HG03521 (cell line): ENCODE data around the gene BEAN1.

Experiments used
- ATAC-seq: cut with Tn5 transposase; IDR thresholded peaks from one replicate; pipeline ENCODE4 v1.9.1; 2021; ENCODE audit warnings: mild to moderate bottlenecking, moderate library complexity; ENCODE audit not compliant: unreplicated experiment

The BEAN1 gene

DNA sequence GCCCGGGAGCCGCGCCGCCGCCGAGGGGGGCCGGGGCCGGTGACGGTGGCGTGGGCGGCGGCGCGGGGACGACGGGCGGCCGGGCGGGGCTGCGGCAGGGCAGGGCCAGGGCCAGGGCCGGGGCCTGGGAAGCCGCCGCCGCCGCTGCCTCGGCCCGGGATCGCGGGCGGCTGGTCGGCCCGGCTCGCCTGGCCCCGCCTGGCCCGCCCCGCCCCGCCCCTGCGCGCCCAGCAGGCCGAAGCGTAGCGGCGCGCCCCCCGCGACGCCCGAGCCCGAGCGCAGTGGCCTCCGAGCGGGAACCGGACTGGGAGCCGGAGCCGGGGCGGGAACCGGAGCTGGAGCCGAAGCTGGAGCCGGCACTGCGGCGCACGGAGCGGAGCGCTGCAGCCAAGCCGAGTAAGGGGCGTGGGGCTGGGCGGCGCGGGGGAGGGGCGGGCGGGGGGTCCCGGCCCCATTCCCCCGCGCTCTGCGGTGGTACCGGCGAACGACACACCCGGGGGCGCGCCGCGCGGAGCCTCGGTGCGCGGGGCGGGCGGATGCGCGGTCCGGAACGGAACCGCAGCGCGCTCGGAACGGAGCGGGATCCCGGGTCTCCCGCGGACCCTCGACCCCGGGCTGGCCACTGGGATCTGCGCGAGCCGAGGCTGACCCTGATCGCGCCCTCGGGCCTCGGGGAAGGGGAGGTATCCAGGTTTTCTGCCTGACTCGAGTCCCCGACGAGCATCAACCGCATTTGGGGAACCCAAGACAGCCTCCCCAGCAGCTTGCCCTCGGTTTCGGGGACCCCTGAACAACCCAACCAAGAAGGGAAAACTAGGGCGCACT lies at the start of gene BEAN1:
TSS of gene BEAN1 (plus strand) at position 260 of the 825 bp plus-strand sequence. CDS start 10,382 bp downstream, outside the sequence.
- no peak for ATAC-seq

GRCh38 chr16:66377324-66377723 lies 49.8 kb upstream of the BEAN1 start:
- ATAC-seq: no peak

- no peak for ATAC-seq
Measured at GRCh38 chr16:66378741-66379570, 48.1 kb upstream of the BEAN1 start.

DNA sequence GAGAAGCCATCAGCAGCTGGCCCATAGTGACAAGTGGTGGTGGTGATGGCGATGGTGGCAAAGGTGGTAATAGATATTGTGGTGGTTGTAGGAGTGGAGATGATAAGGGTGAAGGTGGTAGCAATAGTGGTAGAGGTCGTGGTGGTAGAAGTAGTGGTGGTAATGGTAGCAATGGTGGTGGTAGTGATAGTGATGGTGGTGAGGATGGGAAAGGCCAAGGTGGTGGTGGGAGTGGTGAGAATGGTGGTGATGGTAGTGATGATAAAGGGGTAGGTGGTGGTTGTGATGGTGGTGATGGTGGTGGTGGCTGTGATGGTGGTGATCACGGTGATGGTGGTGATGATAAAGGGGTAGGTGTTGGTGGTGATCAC lies 47.5 kb upstream of the BEAN1 start:
- no peak for ATAC-seq

- no peak for ATAC-seq
Measured at GRCh38 chr16:66380421-66380820, 46.7 kb upstream of the BEAN1 start.

DNA sequence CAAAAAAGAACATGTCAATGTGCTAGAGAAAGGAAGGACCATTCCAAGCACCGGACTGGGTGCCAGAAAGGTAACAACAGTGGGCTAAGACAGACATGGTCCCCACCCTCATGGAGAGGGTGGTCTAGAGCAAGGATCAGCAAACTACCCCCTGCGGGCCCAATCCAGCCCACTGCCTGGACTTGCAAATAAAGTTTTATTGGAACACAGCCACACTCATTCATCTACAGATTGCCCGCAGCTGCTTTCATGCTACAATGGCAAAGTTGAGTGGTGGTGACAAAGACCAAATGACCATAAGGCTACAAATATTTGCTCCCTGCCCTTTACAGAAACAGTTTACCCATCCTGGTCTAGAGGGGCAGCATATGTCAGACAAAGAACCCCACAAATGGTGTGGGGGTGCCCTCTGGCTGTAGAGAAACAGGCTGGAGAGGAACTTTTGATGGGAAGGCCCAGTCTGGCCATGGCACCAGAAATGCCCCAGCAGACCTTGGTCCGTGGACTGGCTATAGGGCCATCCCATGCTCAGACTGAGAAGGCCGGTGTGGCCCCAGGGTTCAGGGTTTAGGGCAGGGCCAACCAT lies 45.4 kb upstream of the BEAN1 start:
- no peak for ATAC-seq

DNA sequence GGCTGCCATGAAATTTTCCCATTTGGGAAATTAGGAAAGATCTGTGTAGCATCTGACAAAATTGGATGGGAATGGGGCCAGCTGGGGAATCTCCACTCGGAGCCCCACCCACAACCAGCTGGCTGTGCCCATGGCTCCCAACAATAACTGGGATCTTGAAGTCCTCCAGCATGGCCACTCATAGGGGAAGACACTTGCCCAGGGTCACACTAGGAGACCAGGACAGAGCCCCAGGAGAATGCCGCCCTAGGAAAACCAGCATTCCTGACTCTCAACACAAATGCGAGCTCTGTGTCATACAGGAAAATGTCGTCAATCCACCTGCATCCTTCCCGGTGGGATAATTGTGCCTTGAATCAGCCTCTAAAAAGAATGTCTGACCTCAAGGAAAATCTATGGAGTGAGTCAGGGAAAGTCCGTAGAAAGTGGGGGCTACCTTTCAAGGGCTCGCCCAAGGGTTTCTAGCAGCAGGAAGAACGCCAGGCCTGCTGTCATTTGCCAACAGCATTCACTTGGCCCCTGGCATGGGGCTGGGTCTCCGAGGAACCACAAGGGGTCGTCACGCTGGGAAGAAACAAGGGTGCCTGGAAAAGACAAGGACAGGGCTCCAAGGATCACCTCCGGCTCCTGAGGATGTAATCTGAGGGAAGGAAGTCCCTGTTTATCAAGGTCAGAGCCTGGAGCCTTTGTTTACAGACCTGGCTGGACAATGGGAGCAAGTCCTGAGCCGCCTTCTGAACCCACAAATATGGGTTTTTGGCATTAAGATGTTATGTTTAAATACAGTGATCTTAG lies 44.7 kb upstream of the BEAN1 start:
- ATAC-seq: no peak

DNA sequence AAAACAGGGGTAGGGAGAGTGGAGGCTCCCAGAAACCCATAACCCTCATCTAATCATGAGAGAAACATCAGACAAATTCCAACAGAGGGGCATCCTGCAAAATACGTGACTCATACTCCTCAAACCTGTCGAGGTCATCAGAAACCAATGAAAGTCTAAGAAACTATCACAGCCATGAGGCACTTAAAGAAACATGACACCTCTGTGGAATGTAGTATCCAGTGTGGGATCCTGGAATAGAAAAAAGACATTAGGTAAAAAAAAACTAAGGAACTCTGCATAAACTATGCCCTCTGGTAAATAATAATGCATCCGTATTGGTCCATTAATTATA lies 44.2 kb upstream of the BEAN1 start:
- no peak for ATAC-seq

DNA sequence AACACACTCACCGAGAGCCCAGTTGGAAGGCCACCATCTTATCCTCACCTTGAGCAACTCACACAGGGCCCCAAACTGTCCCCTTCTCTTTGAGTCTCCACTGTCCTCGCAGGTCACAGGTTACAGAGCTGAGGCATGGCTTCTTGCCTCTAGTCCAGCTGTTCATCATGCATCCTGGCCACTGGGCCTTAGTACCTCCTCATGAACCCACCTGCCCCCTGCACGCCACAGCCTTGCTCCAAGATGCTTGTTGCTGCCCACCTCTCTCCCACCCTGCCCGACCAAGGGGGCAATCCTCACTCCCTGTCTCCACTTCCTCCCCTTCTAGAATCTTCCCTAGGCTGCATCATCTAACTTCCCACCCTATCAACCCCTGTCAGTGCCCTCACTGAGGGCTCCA lies 43.5 kb upstream of the BEAN1 start:
- ATAC-seq: no peak

GRCh38 chr16:66385415-66385814 lies 41.7 kb upstream of the BEAN1 start:
- ATAC-seq: no peak

GRCh38 chr16:66386629-66387622 lies 40.2 kb upstream of the BEAN1 start:
- ATAC-seq: no peak

- ATAC-seq: no peak
Measured at GRCh38 chr16:66387817-66388332, 39.2 kb upstream of the BEAN1 start.

- no peak for ATAC-seq
Measured at GRCh38 chr16:66388350-66389139, 38.5 kb upstream of the BEAN1 start.

GRCh38 chr16:66389256-66390176 lies 37.6 kb upstream of the BEAN1 start:
- ATAC-seq: no peak

DNA sequence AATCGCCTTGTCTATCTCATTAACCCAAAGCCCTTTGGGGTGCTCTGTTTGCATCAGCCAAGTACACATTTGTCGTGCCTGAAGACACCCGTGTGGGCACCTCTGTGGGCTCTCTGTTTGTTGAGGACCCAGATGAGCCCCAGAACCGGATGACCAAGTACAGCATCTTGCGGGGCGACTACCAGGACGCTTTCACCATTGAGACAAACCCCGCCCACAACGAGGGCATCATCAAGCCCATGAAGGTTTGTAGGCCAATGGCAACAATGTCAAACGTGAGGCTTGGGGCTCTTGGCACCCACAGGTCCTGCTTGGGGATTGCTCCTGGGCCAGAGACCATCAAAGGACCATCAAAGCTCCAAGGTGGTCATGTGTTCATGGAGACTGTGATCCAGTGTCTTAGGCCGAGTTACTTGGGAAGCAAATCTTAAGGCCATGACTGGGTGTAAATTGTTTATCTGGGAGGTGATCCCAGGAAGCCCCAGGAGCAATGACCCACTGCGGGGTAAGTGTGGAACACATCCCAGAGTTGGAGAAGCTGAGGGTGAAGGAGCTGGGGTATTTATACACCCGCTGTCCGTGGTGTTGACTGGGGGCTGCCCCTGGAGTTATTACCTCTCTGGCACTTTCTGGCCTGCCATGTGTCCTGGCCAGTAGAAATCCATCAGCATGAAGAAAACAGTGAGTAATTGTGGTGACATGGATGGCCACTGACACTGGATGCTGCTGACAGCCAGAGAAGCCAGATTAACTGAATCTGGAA lies 36.6 kb upstream of the BEAN1 start:
- no peak for ATAC-seq

GRCh38 chr16:66391726-66392670 lies 35.1 kb upstream of the BEAN1 start:
- ATAC-seq: no peak
